ENCODE results near the gene RAB36. TPM values are rescaled to one million over a fixed set of nuclear protein-coding genes. Genes with fewer than 3 reads are reported as not detected.
"Not testable (repeated sequence)": the region's sequence is repeated elsewhere in the genome, so short reads cannot be mapped to it uniquely, and the experiment has no call there.

Gene RAB36
- total RNA-seq, 6 experiments from 2014 or later = 5.4 to 7.1 (median 6.3) TPM

DNA sequence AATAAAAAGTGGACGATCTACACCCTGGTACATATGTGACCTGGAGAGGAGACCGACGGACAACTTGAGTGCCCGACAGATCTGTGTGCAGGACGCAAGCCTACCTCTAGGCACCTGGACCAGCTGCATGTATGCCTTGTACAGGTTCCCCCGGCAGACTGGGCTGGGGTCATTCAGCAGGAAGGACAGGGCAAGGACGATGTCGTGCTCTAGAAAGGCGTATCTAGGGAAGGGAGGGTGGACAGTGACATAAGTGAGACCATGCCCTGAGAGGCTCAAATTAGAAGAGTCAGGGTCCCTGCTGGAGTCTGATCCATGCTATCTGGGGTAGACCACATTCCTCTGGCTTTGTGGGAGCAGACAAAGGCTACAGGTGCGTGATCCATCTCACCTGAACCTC is 11.4 kb upstream of the RAB36 start:
- H3K9me3 Mint-ChIP-seq = no peaks in the 10 kb centered on the region
- H3K4me1 Mint-ChIP-seq (ENCODE audit: low read depth) = peaks cover 11% of the 10 kb centered on the region
- H3K27ac Mint-ChIP-seq = no peak overlapping the region
- no peak overlapping the region for H3K4me3 Mint-ChIP-seq
- H3K27me3 Mint-ChIP-seq (ENCODE audit: insufficient read depth) = peaks cover 19% of the 10 kb centered on the region
- H3K36me3 Mint-ChIP-seq (ENCODE audit: low read depth) = no peaks in the 10 kb centered on the region
- no peak for DNase-seq
- TF ChIP-seq, protein P1, sequence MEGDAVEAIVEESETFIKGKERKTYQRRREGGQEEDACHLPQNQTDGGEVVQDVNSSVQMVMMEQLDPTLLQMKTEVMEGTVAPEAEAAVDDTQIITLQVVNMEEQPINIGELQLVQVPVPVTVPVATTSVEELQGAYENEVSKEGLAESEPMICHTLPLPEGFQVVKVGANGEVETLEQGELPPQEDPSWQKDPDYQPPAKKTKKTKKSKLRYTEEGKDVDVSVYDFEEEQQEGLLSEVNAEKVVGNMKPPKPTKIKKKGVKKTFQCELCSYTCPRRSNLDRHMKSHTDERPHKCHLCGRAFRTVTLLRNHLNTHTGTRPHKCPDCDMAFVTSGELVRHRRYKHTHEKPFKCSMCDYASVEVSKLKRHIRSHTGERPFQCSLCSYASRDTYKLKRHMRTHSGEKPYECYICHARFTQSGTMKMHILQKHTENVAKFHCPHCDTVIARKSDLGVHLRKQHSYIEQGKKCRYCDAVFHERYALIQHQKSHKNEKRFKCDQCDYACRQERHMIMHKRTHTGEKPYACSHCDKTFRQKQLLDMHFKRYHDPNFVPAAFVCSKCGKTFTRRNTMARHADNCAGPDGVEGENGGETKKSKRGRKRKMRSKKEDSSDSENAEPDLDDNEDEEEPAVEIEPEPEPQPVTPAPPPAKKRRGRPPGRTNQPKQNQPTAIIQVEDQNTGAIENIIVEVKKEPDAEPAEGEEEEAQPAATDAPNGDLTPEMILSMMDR (IDR thresholded peaks at IDR 0.05) = no peak

DNA sequence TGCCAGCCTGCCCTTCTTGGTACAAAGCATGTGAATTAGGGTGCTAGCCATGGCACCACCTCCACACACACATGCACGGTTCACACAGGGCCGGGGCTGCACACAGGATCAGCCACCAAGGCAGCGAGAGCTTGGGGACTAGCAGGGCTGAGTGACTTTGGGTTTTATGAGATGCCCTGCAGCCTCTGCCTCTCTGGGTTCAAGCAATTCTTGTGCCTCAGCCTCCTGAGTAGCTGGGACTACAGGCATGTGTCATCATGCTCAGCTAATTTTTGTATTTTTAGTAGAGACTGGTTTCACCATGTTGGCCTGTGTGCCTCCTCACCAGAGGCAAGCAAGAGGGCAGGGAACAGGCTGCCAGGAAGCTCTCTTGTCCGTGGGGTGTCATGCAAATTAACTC is 8.3 kb upstream of the RAB36 start:
- not testable (repeated sequence) for DNase-seq; H3K9me3 Mint-ChIP-seq; H3K4me3 Mint-ChIP-seq; H3K36me3 Mint-ChIP-seq (ENCODE audit: low read depth); H3K27ac Mint-ChIP-seq
- peaks cover 11% of the 10 kb centered on the region for H3K4me1 Mint-ChIP-seq (ENCODE audit: low read depth)
- peaks cover 14% of the 10 kb centered on the region for H3K27me3 Mint-ChIP-seq (ENCODE audit: insufficient read depth)

DNA sequence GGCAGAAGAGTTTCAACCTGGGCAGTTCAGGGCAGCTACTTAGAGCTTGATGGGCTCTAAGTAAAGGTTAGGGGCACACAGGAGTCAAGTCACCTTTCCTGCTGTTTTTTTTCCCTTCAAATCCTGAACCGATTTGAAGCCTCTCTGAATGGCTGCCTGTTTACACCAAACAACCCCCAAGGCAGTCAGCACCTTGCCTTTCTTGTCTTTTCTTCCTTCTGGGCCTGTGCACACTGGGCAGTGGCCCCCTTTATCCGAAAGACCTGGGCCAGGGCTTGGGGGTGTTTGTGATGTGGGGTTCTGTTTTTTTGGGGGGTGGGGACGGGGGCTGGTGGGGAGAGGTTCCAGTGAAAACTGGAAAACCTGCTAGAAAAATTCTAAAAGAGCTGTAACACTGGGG is 7.8 kb upstream of the RAB36 start:
- TF ChIP-seq, protein P1 (IDR thresholded peaks at IDR 0.05) = no peak
- Mint-ChIP-seq H3K36me3 (ENCODE audit: low read depth) (no peaks in the 10 kb centered on the region), H3K4me3 (no peak overlapping the region), H3K4me1 (ENCODE audit: low read depth) (peaks cover 11% of the 10 kb centered on the region), H3K9me3 (no peaks in the 10 kb centered on the region), H3K27ac (no peak overlapping the region), H3K27me3 (ENCODE audit: insufficient read depth) (peaks cover 12% of the 10 kb centered on the region)
- DNase-seq = no peak

DNA sequence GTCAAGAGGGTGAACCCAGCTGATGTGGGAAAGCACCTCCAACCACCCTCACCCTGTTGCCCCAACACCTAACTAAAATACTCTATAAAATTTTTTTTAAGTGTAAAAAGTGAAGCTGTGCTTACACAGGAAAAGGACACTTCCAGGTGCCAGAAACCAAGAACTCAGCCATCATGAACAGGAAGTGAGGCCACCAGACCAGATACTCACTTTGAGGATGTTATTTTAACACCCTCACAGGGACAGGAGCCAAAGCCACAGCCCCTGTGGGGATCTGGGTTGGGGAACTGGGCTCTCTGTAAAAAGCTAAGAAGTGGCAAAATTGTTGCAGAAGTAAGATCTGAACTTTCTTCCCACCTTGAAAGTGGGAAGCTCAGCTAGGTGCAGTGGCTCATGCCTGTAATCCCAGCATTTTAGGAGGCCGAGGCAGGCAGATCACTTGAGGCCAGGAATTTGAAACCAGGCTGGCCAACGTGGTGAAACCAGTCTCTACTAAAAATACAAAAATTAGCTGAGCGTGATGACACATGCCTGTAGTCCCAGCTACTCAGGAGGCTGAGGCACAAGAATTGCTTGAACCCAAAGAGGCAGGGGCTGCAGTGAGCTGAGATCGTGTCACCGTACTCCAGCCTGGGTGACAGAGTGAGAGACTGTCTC is 7.2 kb upstream of the RAB36 start:
- H3K27me3 Mint-ChIP-seq (ENCODE audit: insufficient read depth) = peaks cover 9% of the 10 kb centered on the region
- no peaks in the 10 kb centered on the region for H3K9me3 Mint-ChIP-seq
- no peak for DNase-seq
- TF ChIP-seq, protein P1 (IDR thresholded peaks at IDR 0.05) = no peak
- no peaks in the 10 kb centered on the region for H3K36me3 Mint-ChIP-seq (ENCODE audit: low read depth)
- peak overlapping the region; percentile 34 for H3K27ac Mint-ChIP-seq
- H3K4me1 Mint-ChIP-seq (ENCODE audit: low read depth) = peaks cover 16% of the 10 kb centered on the region
- no peak overlapping the region for H3K4me3 Mint-ChIP-seq

DNA sequence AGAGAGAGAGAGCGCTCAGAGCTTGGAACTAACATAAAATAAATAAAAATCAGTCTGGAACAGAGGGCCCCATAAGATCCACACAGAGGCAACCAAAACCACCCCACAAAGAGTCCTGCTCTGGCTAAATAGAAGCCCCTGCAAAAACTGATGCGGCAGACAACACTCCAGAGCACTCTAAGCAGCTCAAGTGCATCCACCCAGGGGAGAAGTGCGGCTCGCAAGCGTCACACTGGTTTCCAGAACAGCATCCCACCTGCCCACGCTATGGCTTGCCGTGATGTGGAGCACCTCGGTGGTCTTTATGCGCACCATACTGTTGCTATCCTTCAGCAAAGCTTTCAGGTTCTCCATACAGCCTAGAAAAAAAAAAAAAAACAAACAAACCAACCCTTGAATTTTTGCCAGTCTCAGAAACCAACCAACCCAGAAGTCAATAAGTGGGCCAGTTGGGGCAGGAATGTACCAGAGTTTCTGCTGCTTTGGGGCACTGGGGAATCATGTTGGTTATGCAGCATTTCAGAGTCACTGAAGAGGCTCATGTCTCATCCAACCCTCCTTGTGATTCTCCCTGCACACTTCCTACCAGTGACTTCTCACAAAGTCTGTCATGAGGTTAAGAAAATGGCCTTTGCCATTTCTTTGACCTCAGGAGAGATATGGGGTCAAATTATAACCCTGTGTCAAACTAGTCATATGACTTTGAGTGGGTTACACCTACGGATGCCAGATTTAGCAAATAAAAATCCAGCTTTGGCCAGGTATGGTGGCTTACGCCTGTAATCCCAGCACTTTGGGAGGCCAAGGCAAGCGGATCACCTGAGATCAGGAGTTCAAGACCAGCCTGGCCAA is 6.5 kb upstream of the RAB36 start:
- Mint-ChIP-seq H3K4me3 (no peak overlapping the region), H3K27ac (no peak overlapping the region), H3K27me3 (ENCODE audit: insufficient read depth) (peaks cover 8% of the 10 kb centered on the region), H3K9me3 (no peaks in the 10 kb centered on the region), H3K4me1 (ENCODE audit: low read depth) (peaks cover 16% of the 10 kb centered on the region), H3K36me3 (ENCODE audit: low read depth) (no peaks in the 10 kb centered on the region)
- TF ChIP-seq, protein P1 (IDR thresholded peaks at IDR 0.05) = no peak
- no peak for DNase-seq

DNA sequence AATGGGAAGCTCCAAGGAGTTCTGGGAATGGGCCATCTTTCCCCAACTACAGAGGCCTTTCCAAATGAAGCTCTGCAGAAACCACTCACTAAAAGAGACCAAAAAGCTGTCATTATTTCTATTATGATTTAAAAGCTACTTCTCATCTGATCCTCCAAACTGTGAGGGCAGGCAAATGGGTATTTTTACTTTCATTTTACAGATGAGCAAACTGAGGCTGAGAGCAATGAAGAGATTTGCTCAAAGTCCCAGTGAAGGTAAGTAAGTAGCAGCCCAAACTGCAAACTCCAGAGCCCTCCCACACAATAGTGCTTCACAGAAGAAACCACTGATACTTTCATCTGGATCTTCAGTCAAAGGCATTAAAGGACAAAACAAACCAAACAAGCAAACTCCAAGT is 4.9 kb upstream of the RAB36 start:
- no peak for DNase-seq
- no peaks in the 10 kb centered on the region for H3K36me3 Mint-ChIP-seq (ENCODE audit: low read depth)
- TF ChIP-seq, protein P1 (IDR thresholded peaks at IDR 0.05) = no peak
- no peak overlapping the region for H3K27ac Mint-ChIP-seq
- H3K4me1 Mint-ChIP-seq (ENCODE audit: low read depth) = peaks cover 22% of the 10 kb centered on the region
- no peak overlapping the region for H3K4me3 Mint-ChIP-seq
- H3K27me3 Mint-ChIP-seq (ENCODE audit: insufficient read depth) = peaks cover 3% of the 10 kb centered on the region
- no peaks in the 10 kb centered on the region for H3K9me3 Mint-ChIP-seq

All from HFFc6 (cell line).